Mesodermal cell (in vitro differentiated cells): ENCODE measurements around the gene IMMP2L.

Experiments used
- H3K27ac ChIP-seq: 2 replicates; pipeline ENCODE4 v1.7.0; 2013; ENCODE audit warnings: mild to moderate bottlenecking, low read depth, low read length, moderate library complexity; ENCODE audit not compliant: severe bottlenecking
- H3K36me3 ChIP-seq: 2 replicates; pipeline ENCODE4 v1.7.1; 2013; ENCODE audit warnings: mild to moderate bottlenecking, low read length, moderate library complexity; ENCODE audit not compliant: control insufficient read depth, insufficient read depth
- H3K4me1 ChIP-seq: one replicate; pipeline ENCODE4 v1.7.1; 2013; ENCODE audit warnings: mild to moderate bottlenecking, low read length; ENCODE audit not compliant: insufficient read depth, control insufficient read depth, poor library complexity, severe bottlenecking
- H3K4me3 ChIP-seq: 2 replicates; pipeline ENCODE4 v1.7.0; 2013; ENCODE audit warnings: low read length, control low read depth, mild to moderate bottlenecking; ENCODE audit not compliant: insufficient read depth, poor library complexity, severe bottlenecking; ENCODE audit errors: extremely low read depth
- H3K9me3 ChIP-seq: 2 replicates; pipeline ENCODE4 v1.7.1; 2013; ENCODE audit warnings: mild to moderate bottlenecking, low read length, moderate library complexity; ENCODE audit not compliant: control insufficient read depth
- WGBS, 2 experiments: methylation state at CpG; one replicate each; pipeline ENCODE4 v1.1.5; 2013; ENCODE audit warnings: missing lambda C conversion rate in 2 of 2; ENCODE audit not compliant: insufficient coverage in 2 of 2; 5-methylcytosine and 5-hydroxymethylcytosine counted together

The IMMP2L gene

GRCh38 chr7:111092406-111093236 is 469.7 kb downstream of the IMMP2L start:
- no peaks in the 10 kb centered on the region for H3K36me3 ChIP-seq
- no peaks in the 10 kb centered on the region for H3K9me3 ChIP-seq
- H3K4me1 ChIP-seq: peaks cover 13% of the 10 kb centered on the region
- WGBS, 2 experiments: 50 to 60% methylated on average over 1 of the region's 2 CpGs
- H3K27ac ChIP-seq: no peak overlapping the region
- peak overlapping the region; percentile 31 for H3K4me3 ChIP-seq

DNA sequence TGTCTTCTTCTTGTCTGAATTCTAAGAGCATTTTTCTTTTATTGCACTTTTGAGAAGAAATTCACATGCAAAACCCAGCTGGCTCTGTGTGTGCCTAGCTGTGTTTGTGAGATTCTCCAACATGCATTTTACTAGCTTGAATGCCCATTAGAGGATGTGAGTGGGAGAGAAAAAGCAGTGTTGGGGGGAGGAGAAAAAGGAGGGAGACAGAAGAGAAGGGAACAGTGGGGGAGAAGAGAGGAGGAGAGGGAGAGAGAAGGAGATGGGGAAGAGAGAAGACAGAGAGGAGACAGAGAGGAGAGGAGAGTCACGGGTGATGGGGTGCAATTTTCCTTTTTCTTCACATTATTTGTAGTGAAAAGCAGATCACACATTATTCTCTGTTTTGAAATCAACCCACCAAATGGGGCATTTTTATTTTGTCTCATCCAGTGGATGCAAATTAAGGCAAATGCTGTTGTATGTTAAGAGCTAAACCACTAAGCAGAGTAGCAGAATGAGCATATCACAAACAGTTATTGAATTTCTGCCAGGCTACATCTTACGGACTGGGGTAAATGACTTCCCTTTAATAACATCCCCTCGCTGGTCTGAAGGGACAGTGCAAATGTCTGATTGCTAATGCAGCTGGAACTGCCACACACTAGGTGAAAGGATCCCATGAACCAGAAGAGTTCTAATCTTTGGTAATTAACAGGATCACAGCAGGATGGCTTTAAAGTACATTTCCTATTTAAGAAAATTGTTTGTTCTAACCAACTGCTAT is 470.5 kb downstream of the IMMP2L start:
- Histone ChIP-seq H3K4me1 (peaks cover 13% of the 10 kb centered on the region), H3K4me3 (peak overlapping the region; percentile 31), H3K27ac (no peak overlapping the region), H3K9me3 (no peaks in the 10 kb centered on the region), H3K36me3 (no peaks in the 10 kb centered on the region)
- WGBS, 2 experiments: 42% methylated on average over 2 of the region's 3 CpGs; no CpG with 5 or more reads in 1 of the 2 experiments

- WGBS, 2 experiments: 63% methylated on average over 5 of the region's 6 CpGs; no CpG with 5 or more reads in 1 of the 2 experiments
- Histone ChIP-seq H3K27ac (peak within 1 kb of the TSS; percentile 0), H3K36me3 (no peaks in the 10 kb centered on the region), H3K4me1 (peaks cover 13% of the 10 kb centered on the region), H3K4me3 (peak within 1 kb of the TSS; percentile 31), H3K9me3 (no peaks in the 10 kb centered on the region)
Measured at GRCh38 chr7:111090846-111091245, 471.4 kb downstream of the IMMP2L start, which contains the start of gene LRRN3. LRRN3 (plus strand) TSS chr7:111091127; CDS start chr7:111122773, 31,646 bp downstream.

DNA sequence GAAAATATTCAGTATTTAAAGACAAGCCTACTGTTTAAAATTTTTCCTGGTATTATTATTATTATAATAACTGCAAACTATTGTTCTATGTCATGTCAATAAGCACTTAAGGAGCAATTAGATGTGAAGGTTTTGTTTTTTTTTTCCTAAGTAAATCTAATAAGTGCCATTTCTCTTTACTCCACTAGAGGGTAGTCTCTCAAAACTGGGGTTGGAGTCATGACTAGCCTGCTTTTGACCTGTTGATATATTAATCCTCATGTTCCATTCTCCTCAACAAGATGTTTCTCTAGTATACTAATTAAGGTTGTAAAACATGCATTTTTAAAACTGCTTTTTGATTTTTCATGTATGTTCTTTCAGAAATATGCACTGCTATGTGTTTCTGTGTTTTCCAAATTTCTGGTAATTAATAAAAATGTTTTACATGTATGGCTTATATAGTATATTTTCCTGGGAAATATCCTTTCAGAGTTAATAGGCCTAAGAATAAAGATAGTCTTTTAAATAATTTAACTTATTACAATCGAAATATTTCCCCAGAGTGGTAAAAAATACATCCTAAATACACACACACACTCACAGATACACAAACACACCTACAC is 472.4 kb downstream of the IMMP2L start:
- no peaks in the 10 kb centered on the region for H3K9me3 ChIP-seq
- no peak overlapping the region for H3K4me3 ChIP-seq
- no CpG with 5 or more reads among the region's 1 CpG for WGBS, 2 experiments
- H3K4me1 ChIP-seq: peaks cover 13% of the 10 kb centered on the region
- no peak overlapping the region for H3K27ac ChIP-seq
- no peaks in the 10 kb centered on the region for H3K36me3 ChIP-seq

DNA sequence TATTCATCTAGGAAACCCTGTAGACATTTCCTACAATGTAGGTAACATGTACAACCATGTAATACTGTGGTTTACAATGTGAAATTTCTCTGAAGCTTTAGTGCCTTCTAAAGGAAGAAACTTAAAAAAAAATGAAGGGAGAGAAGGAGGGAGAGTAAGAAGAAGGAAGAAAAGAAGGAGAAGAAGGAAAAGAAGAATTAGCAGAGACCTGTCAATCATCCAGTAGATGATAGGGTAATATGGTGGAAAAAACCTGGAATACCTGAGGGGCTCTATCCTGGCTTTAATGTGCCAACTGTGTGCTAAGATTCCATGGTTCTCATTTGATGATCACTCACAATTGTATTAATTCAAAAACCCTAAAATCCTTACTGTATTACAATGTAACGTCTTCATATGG is 474.0 kb downstream of the IMMP2L start:
- H3K36me3 ChIP-seq: no peaks in the 10 kb centered on the region
- no peak overlapping the region for H3K27ac ChIP-seq
- no CpG with 5 or more reads among the region's 1 CpG for WGBS, 2 experiments
- H3K4me1 ChIP-seq: peaks cover 13% of the 10 kb centered on the region
- H3K4me3 ChIP-seq: no peak overlapping the region
- no peaks in the 10 kb centered on the region for H3K9me3 ChIP-seq

- Histone ChIP-seq H3K27ac (no peak overlapping the region), H3K4me1 (peaks cover 17% of the 10 kb centered on the region), H3K4me3 (no peak overlapping the region), H3K9me3 (no peaks in the 10 kb centered on the region), H3K36me3 (no peaks in the 10 kb centered on the region)
- 100% methylated on average over 1 of the region's 2 CpGs for WGBS, 2 experiments
Measured at GRCh38 chr7:111086532-111086931, 475.8 kb downstream of the IMMP2L start.

DNA sequence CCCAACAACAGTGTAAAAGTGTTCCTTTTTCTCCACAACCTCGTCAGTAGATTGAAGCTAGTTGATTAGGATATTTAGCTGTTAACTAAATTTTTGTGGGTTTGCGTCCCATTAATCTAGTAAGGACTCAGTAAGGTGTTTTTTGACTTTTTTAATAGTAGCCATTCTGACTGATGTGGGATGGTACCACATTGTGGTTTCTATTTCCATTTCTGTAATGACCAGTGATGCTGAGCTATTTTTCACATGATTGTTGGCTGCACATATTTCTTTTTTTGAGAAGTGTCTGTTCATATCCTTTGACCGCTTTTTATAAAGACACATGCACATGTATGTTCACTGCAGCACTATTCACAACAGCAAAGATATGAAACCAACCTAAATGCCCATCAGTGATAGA is 476.9 kb downstream of the IMMP2L start:
- no peaks in the 10 kb centered on the region for H3K9me3 ChIP-seq
- peaks cover 12% of the 10 kb centered on the region for H3K4me1 ChIP-seq
- H3K4me3 ChIP-seq: no peak overlapping the region
- no peaks in the 10 kb centered on the region for H3K36me3 ChIP-seq
- H3K27ac ChIP-seq: no peak overlapping the region
- 100% methylated on average over 1 to 2 of the region's 3 CpGs for WGBS, 2 experiments

DNA sequence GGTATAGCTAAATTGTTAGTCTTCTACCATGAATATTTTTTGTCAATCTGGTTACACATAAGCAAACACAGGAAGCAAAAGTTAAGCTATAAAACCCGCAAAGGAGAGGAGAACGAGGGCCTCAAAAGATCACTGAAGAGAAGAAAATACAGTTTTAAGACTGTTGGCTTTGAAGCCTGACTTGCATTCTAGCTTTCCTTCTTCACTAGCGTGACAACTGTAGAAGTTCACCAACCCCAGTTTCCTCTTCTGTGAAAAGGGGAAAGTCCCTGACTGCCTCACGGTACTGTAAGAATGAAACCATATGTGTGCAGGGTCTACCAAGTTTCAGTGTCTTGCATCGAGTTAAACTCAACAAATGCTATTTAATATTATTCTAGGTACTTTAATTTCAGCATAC is 478.9 kb downstream of the IMMP2L start:
- no peaks in the 10 kb centered on the region for H3K36me3 ChIP-seq
- no peak overlapping the region for H3K4me3 ChIP-seq
- H3K4me1 ChIP-seq: peaks cover 12% of the 10 kb centered on the region
- no peak overlapping the region for H3K27ac ChIP-seq
- H3K9me3 ChIP-seq: no peaks in the 10 kb centered on the region
- 75 to 87% methylated on average over 2 to 5 of the region's 5 CpGs for WGBS, 2 experiments

DNA sequence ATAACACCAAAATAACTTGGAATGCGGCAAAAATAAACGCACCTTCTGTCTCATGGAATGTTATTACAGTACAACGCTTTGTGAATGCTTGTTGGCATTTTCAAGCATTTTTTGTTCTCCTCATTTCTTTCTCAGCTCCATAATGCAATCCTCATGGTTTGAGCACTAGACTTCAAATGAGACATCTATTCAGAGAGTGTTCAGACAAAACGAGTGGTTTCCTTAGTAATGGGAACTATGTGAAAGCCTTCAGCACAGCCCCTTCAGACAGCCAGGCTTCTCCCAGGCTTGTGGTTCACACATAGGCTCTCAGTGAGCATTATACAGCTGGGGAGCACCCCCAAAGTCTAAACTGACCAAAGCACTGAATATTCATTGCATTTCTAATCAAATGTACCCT is 479.9 kb downstream of the IMMP2L start:
- Histone ChIP-seq H3K27ac (peak overlapping the region; percentile 43), H3K4me3 (no peak overlapping the region), H3K9me3 (no peaks in the 10 kb centered on the region), H3K36me3 (no peaks in the 10 kb centered on the region), H3K4me1 (peaks cover 12% of the 10 kb centered on the region)
- 50 to 63% methylated on average over 2 to 3 of the region's 4 CpGs for WGBS, 2 experiments

GRCh38 chr7:111081546-111082267 is 480.6 kb downstream of the IMMP2L start:
- Histone ChIP-seq H3K9me3 (no peaks in the 10 kb centered on the region), H3K4me3 (no peak overlapping the region), H3K4me1 (peaks cover 12% of the 10 kb centered on the region), H3K27ac (no peak overlapping the region), H3K36me3 (no peaks in the 10 kb centered on the region)
- 100% methylated on average over 1 of the region's 4 CpGs; no CpG with 5 or more reads in 1 of the 2 experiments for WGBS, 2 experiments
